ENCODE measurements around the gene IFITM10. TPM values are rescaled to one million over a fixed set of nuclear protein-coding genes. Genes with fewer than 3 reads are reported as not detected.

Gene IFITM10
- polyA plus RNA-seq, 4 donors: 0.32 to 0.54 (median 0.43) TPM; not detected in 1

DNA sequence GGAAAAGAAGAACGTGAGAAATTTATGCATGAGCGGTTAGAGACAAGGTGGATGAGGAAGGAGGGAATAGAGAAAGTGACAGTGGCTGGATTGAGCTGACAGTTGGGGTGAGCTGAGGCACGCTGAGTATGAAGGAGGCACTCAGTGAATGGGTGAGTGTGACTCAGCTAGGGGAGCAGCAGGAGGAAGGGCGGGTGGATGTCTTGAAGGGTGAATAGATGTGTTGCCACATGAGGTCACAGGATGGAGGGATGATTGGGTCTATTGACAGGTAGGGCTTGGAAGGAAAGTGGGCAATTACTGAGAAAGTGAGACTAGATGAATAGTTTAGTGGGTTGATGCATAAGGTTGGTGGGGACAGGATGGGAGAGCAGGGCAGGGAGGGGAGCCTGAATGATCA, 8.0 kb downstream of the IFITM10 start:
- Histone ChIP-seq H3K9me3 (ENCODE audit: control insufficient read depth in 2 of 2, insufficient read depth in 1 of 2, low read depth in 1 of 2, low read length in 1 of 2) (peaks cover 0 to 2% of the 10 kb centered on the region in 2 donors), H3K36me3 (ENCODE audit: control insufficient read depth in 3 of 3, insufficient read depth in 2 of 3, low read depth in 1 of 3, low read length in 3 of 3) (no peaks in the 10 kb centered on the region), H3K27me3 (ENCODE audit: control insufficient read depth in 3 of 3, insufficient read depth in 3 of 3, low read length in 3 of 3) (peaks cover 0 to 31% (median under 1%) of the 10 kb centered on the region in 3 donors), H3K27ac (ENCODE audit: low read depth in 1 of 3, low read length in 2 of 3) (no peak overlapping the region), H3K4me3 (ENCODE audit: low read depth in 1 of 3, low read length in 3 of 3) (no peak overlapping the region), H3K4me1 (ENCODE audit: control insufficient read depth in 3 of 3, insufficient read depth in 2 of 3, low read depth in 1 of 3, low read length in 2 of 3) (no peaks in the 10 kb centered on the region)
- no peak for FAIRE-seq
- WGBS, 3 donors: 66 to 74% (median 72%) methylated on average over 4 of the region's 4 CpGs
- DNase-seq: no peak

DNA sequence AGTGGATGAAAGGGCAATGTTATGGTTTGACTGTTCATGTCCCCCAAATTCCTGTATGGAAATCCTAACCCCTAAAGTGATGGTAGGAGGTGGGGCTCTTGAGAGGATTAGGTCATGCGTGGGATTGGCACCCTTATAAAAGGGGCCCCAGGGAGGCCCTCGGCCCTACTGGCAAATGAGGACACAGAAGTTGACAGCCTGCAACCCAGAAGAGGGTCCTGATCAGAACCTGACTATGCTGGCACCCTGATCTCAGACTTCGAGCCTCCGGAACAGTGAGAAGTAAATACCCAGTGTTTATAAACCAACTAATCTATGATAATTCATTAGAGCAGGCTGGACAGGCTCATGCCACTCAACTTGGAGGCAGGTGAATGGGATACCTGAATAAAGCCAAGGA, 8.7 kb downstream of the IFITM10 start:
- FAIRE-seq (no peak), DNase-seq (no peak)
- Histone ChIP-seq H3K36me3 (ENCODE audit: control insufficient read depth in 3 of 3, insufficient read depth in 2 of 3, low read depth in 1 of 3, low read length in 3 of 3) (no peaks in the 10 kb centered on the region), H3K27me3 (ENCODE audit: control insufficient read depth in 3 of 3, insufficient read depth in 3 of 3, low read length in 3 of 3) (peaks cover 0 to 26% (median 3%) of the 10 kb centered on the region in 3 donors), H3K4me3 (ENCODE audit: low read depth in 1 of 3, low read length in 3 of 3) (no peak overlapping the region), H3K4me1 (ENCODE audit: control insufficient read depth in 3 of 3, insufficient read depth in 2 of 3, low read depth in 1 of 3, low read length in 2 of 3) (no peaks in the 10 kb centered on the region), H3K9me3 (ENCODE audit: control insufficient read depth in 2 of 2, insufficient read depth in 1 of 2, low read depth in 1 of 2, low read length in 1 of 2) (peaks cover under 1 to 5% of the 10 kb centered on the region in 2 donors), H3K27ac (ENCODE audit: low read depth in 1 of 3, low read length in 2 of 3) (no peak overlapping the region)
- 58 to 84% (median 63%) methylated on average over 4 of the region's 4 CpGs for WGBS, 3 donors

DNA sequence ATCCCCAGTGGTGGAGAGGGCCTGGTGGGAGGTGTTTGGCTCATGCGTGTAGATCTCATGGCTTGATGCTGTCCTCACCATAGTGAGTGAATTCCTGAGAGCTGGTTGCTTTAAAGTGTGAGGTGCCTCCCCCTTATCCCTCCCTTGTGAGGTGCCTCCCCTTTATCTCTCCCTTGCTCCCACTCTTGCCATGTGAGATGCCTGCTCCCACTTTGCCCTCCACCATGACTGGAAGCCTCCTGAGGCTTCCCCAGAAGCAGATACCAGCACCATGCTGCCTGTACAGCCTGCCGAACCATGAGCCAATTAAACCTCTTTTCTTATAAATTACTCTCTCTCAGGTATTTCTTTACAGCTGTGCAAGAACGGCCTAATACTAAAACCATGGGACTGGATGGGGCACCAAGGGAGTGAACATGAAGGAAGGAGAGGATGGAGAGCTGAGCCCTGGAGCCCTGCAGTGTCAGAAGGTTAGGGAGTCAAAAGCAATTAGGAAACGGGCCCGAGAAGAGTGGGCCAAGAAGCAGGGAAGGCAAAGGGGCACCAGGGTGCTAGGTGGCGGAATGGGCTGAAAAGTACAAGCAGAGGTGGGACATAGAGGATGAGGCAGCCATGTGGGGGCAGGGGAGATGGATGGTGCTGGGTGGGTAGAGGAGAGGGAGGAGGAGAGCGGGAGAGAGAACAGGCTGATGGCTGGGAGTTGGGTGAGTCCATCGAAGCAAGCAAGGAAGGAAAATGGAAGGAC, 9.4 kb downstream of the IFITM10 start:
- Histone ChIP-seq H3K27me3 (ENCODE audit: control insufficient read depth in 3 of 3, insufficient read depth in 3 of 3, low read length in 3 of 3) (peaks cover 0 to 25% (median 5%) of the 10 kb centered on the region in 3 donors), H3K4me1 (ENCODE audit: control insufficient read depth in 3 of 3, insufficient read depth in 2 of 3, low read depth in 1 of 3, low read length in 2 of 3) (no peaks in the 10 kb centered on the region), H3K4me3 (ENCODE audit: low read depth in 1 of 3, low read length in 3 of 3) (no peak overlapping the region), H3K9me3 (ENCODE audit: control insufficient read depth in 2 of 2, insufficient read depth in 1 of 2, low read depth in 1 of 2, low read length in 1 of 2) (peaks cover 1 to 11% of the 10 kb centered on the region in 2 donors), H3K27ac (ENCODE audit: low read depth in 1 of 3, low read length in 2 of 3) (no peak overlapping the region), H3K36me3 (ENCODE audit: control insufficient read depth in 3 of 3, insufficient read depth in 2 of 3, low read depth in 1 of 3, low read length in 3 of 3) (no peaks in the 10 kb centered on the region)
- no peak for DNase-seq
- no peak for FAIRE-seq
- WGBS, 3 donors: 81 to 89% (median 84%) methylated on average over 8 of the region's 8 CpGs

DNA sequence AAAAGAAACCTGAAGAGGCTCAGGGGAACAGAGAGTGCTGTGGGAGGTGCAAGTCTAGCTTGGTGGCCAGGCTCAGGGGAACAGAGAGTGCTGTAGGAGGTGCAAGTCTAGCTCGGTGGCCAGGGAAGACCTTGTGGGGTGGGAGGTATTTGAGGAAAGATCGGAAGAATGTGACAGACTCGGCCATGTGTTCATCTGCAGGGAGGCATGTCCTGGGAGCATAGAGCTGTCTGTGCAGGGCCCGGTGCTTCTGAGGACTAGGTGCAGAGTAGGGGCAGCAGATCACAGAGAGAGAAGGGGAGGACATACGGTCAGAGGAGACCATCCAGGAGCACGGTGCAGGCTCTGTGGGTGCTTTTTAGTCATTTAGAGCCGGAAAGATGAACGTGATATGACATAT, 10.8 kb downstream of the IFITM10 start:
- no peaks in the 10 kb centered on the region for H3K4me1 ChIP-seq (ENCODE audit: control insufficient read depth in 3 of 3, insufficient read depth in 2 of 3, low read depth in 1 of 3, low read length in 2 of 3)
- peaks cover 0 to 21% (median 5%) of the 10 kb centered on the region in 3 donors for H3K27me3 ChIP-seq (ENCODE audit: control insufficient read depth in 3 of 3, insufficient read depth in 3 of 3, low read length in 3 of 3)
- DNase-seq (no peak), FAIRE-seq (no peak)
- 63 to 74% (median 71%) methylated on average over 8 of the region's 8 CpGs for WGBS, 3 donors
- H3K4me3 ChIP-seq (ENCODE audit: low read depth in 1 of 3, low read length in 3 of 3): no peak overlapping the region
- no peaks in the 10 kb centered on the region for H3K36me3 ChIP-seq (ENCODE audit: control insufficient read depth in 3 of 3, insufficient read depth in 2 of 3, low read depth in 1 of 3, low read length in 3 of 3)
- no peak overlapping the region for H3K27ac ChIP-seq (ENCODE audit: low read depth in 1 of 3, low read length in 2 of 3)
- H3K9me3 ChIP-seq (ENCODE audit: control insufficient read depth in 2 of 2, insufficient read depth in 1 of 2, low read depth in 1 of 2, low read length in 1 of 2): peaks cover 1 to 11% of the 10 kb centered on the region in 2 donors

DNA sequence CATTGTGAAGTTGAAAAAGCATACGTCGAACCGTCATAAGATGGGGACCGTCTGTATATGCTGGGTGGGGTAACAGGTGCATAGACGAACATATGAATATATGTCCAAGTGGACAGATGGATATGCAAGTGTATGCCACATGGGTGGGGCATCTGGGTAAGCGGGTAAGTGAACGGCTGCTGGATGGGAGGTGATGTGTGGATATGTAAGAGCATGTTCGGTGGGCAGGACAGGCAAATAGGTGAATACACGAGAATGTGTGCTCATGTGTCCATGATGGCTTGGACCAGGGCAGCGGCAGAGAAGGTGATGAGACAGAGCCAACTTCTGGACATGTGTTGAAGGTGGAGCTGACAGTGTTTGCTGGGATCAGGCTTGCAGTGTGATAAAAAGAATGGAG, 12.0 kb downstream of the IFITM10 start:
- no peak for FAIRE-seq
- DNase-seq: no peak
- Histone ChIP-seq H3K27ac (ENCODE audit: low read depth in 1 of 3, low read length in 2 of 3) (no peak overlapping the region), H3K4me3 (ENCODE audit: low read depth in 1 of 3, low read length in 3 of 3) (no peak overlapping the region), H3K4me1 (ENCODE audit: control insufficient read depth in 3 of 3, insufficient read depth in 2 of 3, low read depth in 1 of 3, low read length in 2 of 3) (no peaks in the 10 kb centered on the region), H3K36me3 (ENCODE audit: control insufficient read depth in 3 of 3, insufficient read depth in 2 of 3, low read depth in 1 of 3, low read length in 3 of 3) (no peaks in the 10 kb centered on the region), H3K9me3 (ENCODE audit: control insufficient read depth in 2 of 2, insufficient read depth in 1 of 2, low read depth in 1 of 2, low read length in 1 of 2) (peaks cover 1 to 11% of the 10 kb centered on the region in 2 donors), H3K27me3 (ENCODE audit: control insufficient read depth in 3 of 3, insufficient read depth in 3 of 3, low read length in 3 of 3) (peaks cover 0 to 26% (median 5%) of the 10 kb centered on the region in 3 donors)
- 91 to 93% (median 92%) methylated on average over 10 of the region's 10 CpGs for WGBS, 3 donors

DNA sequence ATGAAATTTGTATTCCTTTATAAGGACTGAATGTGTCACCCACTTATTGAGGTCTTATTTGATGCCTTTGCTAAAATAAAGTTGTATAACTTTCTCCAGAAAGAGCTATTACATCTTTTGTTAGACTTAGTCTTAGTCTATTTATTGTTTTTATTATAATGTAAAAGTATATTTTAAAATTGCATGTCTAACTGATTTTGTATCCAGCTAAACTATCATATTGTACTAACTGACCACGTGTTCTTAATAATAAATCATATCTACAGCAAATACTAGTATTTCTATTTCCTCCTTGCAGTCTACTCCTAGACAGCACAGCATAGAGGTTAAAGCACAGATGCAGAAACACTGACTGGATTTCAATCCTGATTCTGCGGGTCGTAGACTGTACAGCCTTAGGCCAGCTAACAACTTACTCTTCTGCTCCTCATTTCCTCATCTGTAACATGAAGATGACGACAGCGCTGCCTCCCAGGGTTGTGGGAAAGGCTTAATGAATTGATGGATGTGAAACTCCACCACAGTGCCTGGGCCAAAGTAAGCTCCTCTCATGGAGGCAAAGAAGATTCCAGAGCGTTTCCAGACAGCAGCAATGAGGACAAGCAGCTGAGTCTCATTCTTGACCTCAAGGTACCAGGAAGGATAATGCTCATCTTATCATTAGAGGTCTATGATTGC, 13.2 kb downstream of the IFITM10 start:
- H3K27me3 ChIP-seq (ENCODE audit: control insufficient read depth in 3 of 3, insufficient read depth in 3 of 3, low read length in 3 of 3): peaks cover 0 to 36% (median 5%) of the 10 kb centered on the region in 3 donors
- H3K36me3 ChIP-seq (ENCODE audit: control insufficient read depth in 3 of 3, insufficient read depth in 2 of 3, low read depth in 1 of 3, low read length in 3 of 3): no peaks in the 10 kb centered on the region
- H3K9me3 ChIP-seq (ENCODE audit: control insufficient read depth in 2 of 2, insufficient read depth in 1 of 2, low read depth in 1 of 2, low read length in 1 of 2): peaks cover 1 to 11% of the 10 kb centered on the region in 2 donors
- H3K27ac ChIP-seq (ENCODE audit: low read depth in 1 of 3, low read length in 2 of 3): no peak overlapping the region
- DNase-seq (no peak), FAIRE-seq (no peak)
- WGBS, 3 donors: 82 to 87% (median 84%) methylated on average over 6 of the region's 6 CpGs
- H3K4me3 ChIP-seq (ENCODE audit: low read depth in 1 of 3, low read length in 3 of 3): no peak overlapping the region
- no peaks in the 10 kb centered on the region for H3K4me1 ChIP-seq (ENCODE audit: control insufficient read depth in 3 of 3, insufficient read depth in 2 of 3, low read depth in 1 of 3, low read length in 2 of 3)

DNA sequence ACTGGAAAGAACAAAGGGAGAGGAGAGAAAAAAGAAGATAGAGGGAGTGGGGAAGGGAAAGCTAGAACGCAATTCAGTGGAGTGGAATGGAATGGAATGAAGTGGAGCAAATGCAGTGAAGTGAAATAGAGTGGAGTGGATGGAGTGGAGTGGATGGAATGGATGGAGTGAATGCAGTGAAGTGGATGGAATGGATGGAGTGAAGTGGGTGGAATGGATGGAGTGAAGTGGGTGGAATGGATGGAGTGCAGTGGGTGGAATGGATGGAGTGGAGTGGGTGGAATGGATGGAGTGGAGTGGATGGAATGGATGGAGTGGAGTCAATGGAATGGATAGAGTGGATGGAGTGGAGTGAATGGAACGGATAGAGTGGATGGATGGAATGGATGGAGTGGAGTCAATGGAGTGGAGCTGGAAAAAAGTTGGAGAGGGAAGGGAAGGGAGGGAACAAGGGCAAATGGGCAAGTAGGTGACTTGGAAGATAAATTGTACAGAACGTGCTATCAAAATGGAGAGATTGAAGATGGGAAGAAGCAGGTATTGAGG, 13.9 kb downstream of the IFITM10 start:
- WGBS, 3 donors: 59 to 66% (median 64%) methylated on average over 3 of the region's 3 CpGs
- Histone ChIP-seq H3K27ac (ENCODE audit: low read depth in 1 of 3, low read length in 2 of 3) (no peak overlapping the region), H3K4me3 (ENCODE audit: low read depth in 1 of 3, low read length in 3 of 3) (no peak overlapping the region), H3K9me3 (ENCODE audit: control insufficient read depth in 2 of 2, insufficient read depth in 1 of 2, low read depth in 1 of 2, low read length in 1 of 2) (peaks cover 1 to 11% of the 10 kb centered on the region in 2 donors), H3K4me1 (ENCODE audit: control insufficient read depth in 3 of 3, insufficient read depth in 2 of 3, low read depth in 1 of 3, low read length in 2 of 3) (no peaks in the 10 kb centered on the region), H3K36me3 (ENCODE audit: control insufficient read depth in 3 of 3, insufficient read depth in 2 of 3, low read depth in 1 of 3, low read length in 3 of 3) (no peaks in the 10 kb centered on the region), H3K27me3 (ENCODE audit: control insufficient read depth in 3 of 3, insufficient read depth in 3 of 3, low read length in 3 of 3) (peaks cover 0 to 35% (median 5%) of the 10 kb centered on the region in 3 donors)
- DNase-seq: no peak
- FAIRE-seq: no peak

DNA sequence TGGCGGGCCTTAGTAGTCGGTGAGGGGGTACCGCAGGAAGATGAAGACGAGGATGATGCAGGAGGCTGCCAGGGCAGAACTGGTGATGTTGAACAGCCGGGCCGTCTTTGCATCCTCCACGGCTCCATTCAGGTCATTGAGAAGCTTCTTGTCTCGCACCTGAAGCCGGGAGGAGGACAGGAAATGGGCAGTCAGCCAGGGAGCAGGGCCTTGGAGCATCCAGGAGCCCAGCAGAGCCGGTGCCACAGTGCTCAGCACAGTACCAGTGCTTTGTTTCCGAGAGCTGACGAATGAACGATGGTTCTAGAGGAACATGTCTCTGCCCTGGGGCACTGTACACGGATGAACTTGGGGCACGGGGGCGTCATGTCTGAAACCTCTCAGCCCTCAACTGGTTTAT, 15.1 kb downstream of the IFITM10 start:
- no peaks in the 10 kb centered on the region for H3K36me3 ChIP-seq (ENCODE audit: control insufficient read depth in 3 of 3, insufficient read depth in 2 of 3, low read depth in 1 of 3, low read length in 3 of 3)
- FAIRE-seq: no peak

More for the DNA sequence above, 15.1 kb downstream of the IFITM10 start:
- H3K4me3 ChIP-seq (ENCODE audit: low read depth in 1 of 3, low read length in 3 of 3): no peak overlapping the region
- 78 to 84% (median 81%) methylated on average over 15 to 16 of the region's 16 CpGs for WGBS, 3 donors
- no peak for DNase-seq
- peaks cover 0 to 31% (median 5%) of the 10 kb centered on the region in 3 donors for H3K27me3 ChIP-seq (ENCODE audit: control insufficient read depth in 3 of 3, insufficient read depth in 3 of 3, low read length in 3 of 3)
- no peak overlapping the region for H3K27ac ChIP-seq (ENCODE audit: low read depth in 1 of 3, low read length in 2 of 3)
- no peaks in the 10 kb centered on the region for H3K4me1 ChIP-seq (ENCODE audit: control insufficient read depth in 3 of 3, insufficient read depth in 2 of 3, low read depth in 1 of 3, low read length in 2 of 3)
- peaks cover 1 to 11% of the 10 kb centered on the region in 2 donors for H3K9me3 ChIP-seq (ENCODE audit: control insufficient read depth in 2 of 2, insufficient read depth in 1 of 2, low read depth in 1 of 2, low read length in 1 of 2)
